ENCODE measurements around the gene OVOL1.

The OVOL1 gene

GRCh38 chr11:65834202-65834601 lies 47.3 kb downstream of the OVOL1 start:
- Histone ChIP-seq H3K4me3 (ENCODE audit: low read length) (no peak overlapping the region), H3K27me3 (ENCODE audit: low read depth, low read length) (peaks cover 16% of the 10 kb centered on the region), H3K27ac (ENCODE audit: low read length) (no peak overlapping the region), H2AFZ (ENCODE audit: low read depth, low read length) (no peak overlapping the region), H3K4me2 (ENCODE audit: low read length) (no peak overlapping the region), H3K36me3 (replicated peaks; ENCODE audit: low read depth, low read length) (no peaks in the 10 kb centered on the region), H4K20me1 (ENCODE audit: insufficient read depth, low read length) (no peaks in the 10 kb centered on the region), H3K4me1 (ENCODE audit: low read length) (no peaks in the 10 kb centered on the region), H3K79me2 (ENCODE audit: low read length) (no peaks in the 10 kb centered on the region), H3K9ac (ENCODE audit: low read length) (no peak overlapping the region), H3K9me3 (ENCODE audit: insufficient read depth, low read length) (no peaks in the 10 kb centered on the region)
- TF ChIP-seq CTCF (IDR thresholded peaks at IDR 0.05; ENCODE audit: low read depth, low read length) (no peak), EZH2phosphoT487 (IDR thresholded peaks at IDR 0.05; ENCODE audit: low read depth) (no peak)

- H3K9me3 ChIP-seq (ENCODE audit: insufficient read depth, low read length) = no peaks in the 10 kb centered on the region
- H3K4me3 ChIP-seq (ENCODE audit: low read length) = no peak overlapping the region
- no peaks in the 10 kb centered on the region for H3K79me2 ChIP-seq (ENCODE audit: low read length)
- no peak overlapping the region for H2AFZ ChIP-seq (ENCODE audit: low read depth, low read length)
- H3K9ac ChIP-seq (ENCODE audit: low read length) = no peak overlapping the region
- no peaks in the 10 kb centered on the region for H3K27me3 ChIP-seq (ENCODE audit: low read depth, low read length)
- H3K4me2 ChIP-seq (ENCODE audit: low read length) = no peak overlapping the region
- TF ChIP-seq EZH2phosphoT487 (IDR thresholded peaks at IDR 0.05; ENCODE audit: low read depth) (no peak), CTCF (IDR thresholded peaks at IDR 0.05; ENCODE audit: low read depth, low read length) (no peak)
- no peaks in the 10 kb centered on the region for H3K36me3 ChIP-seq (replicated peaks; ENCODE audit: low read depth, low read length)
- H3K27ac ChIP-seq (ENCODE audit: low read length) = no peak overlapping the region
- no peaks in the 10 kb centered on the region for H4K20me1 ChIP-seq (ENCODE audit: insufficient read depth, low read length)
- no peaks in the 10 kb centered on the region for H3K4me1 ChIP-seq (ENCODE audit: low read length)
Observed at GRCh38 chr11:65842144-65842543, 55.3 kb downstream of the OVOL1 start.

GRCh38 chr11:65843811-65844210 lies 56.9 kb downstream of the OVOL1 start:
- TF ChIP-seq CTCF (IDR thresholded peaks at IDR 0.05; ENCODE audit: low read depth, low read length) (no peak), EZH2phosphoT487 (IDR thresholded peaks at IDR 0.05; ENCODE audit: low read depth) (no peak)
- Histone ChIP-seq H4K20me1 (ENCODE audit: insufficient read depth, low read length) (no peaks in the 10 kb centered on the region), H3K27me3 (ENCODE audit: low read depth, low read length) (0 out of 2 replicates have a peak, but pooled peaks cover 3% of the 10 kb centered on the region), H3K4me3 (ENCODE audit: low read length) (no peak overlapping the region), H3K36me3 (replicated peaks; ENCODE audit: low read depth, low read length) (no peaks in the 10 kb centered on the region), H3K4me2 (ENCODE audit: low read length) (no peak overlapping the region), H2AFZ (ENCODE audit: low read depth, low read length) (no peak overlapping the region), H3K27ac (ENCODE audit: low read length) (no peak overlapping the region), H3K4me1 (ENCODE audit: low read length) (no peaks in the 10 kb centered on the region), H3K9ac (ENCODE audit: low read length) (no peak overlapping the region), H3K9me3 (ENCODE audit: insufficient read depth, low read length) (no peaks in the 10 kb centered on the region), H3K79me2 (ENCODE audit: low read length) (no peaks in the 10 kb centered on the region)

- no peaks in the 10 kb centered on the region for H3K79me2 ChIP-seq (ENCODE audit: low read length)
- H3K4me1 ChIP-seq (ENCODE audit: low read length) = no peaks in the 10 kb centered on the region
- no peak overlapping the region for H3K4me3 ChIP-seq (ENCODE audit: low read length)
- no peak overlapping the region for H3K4me2 ChIP-seq (ENCODE audit: low read length)
- TF ChIP-seq EZH2phosphoT487 (IDR thresholded peaks at IDR 0.05; ENCODE audit: low read depth) (no peak), CTCF (IDR thresholded peaks at IDR 0.05; ENCODE audit: low read depth, low read length) (no peak)
- H4K20me1 ChIP-seq (ENCODE audit: insufficient read depth, low read length) = no peaks in the 10 kb centered on the region
- H2AFZ ChIP-seq (ENCODE audit: low read depth, low read length) = no peak overlapping the region
- no peak overlapping the region for H3K27ac ChIP-seq (ENCODE audit: low read length)
- no peaks in the 10 kb centered on the region for H3K36me3 ChIP-seq (replicated peaks; ENCODE audit: low read depth, low read length)
- no peak overlapping the region for H3K9ac ChIP-seq (ENCODE audit: low read length)
- no peaks in the 10 kb centered on the region for H3K9me3 ChIP-seq (ENCODE audit: insufficient read depth, low read length)
- H3K27me3 ChIP-seq (ENCODE audit: low read depth, low read length) = 0 out of 2 replicates have a peak, but pooled peaks cover 3% of the 10 kb centered on the region
Observed at GRCh38 chr11:65844231-65844872, 57.5 kb downstream of the OVOL1 start.
